Esophagus squamous epithelium (tissue), 4 donors: ENCODE results near the gene DHDDS.

ENCODE experiments used
- CTCF ChIP-seq, 6 experiments: fragments of 450-650 bp in 4 of 6; fragments of 200-600 bp in 2 of 6; sonication (generic) in 2 of 6; IDR thresholded peaks; one replicate each; pipeline ENCODE4 v1.5.1; 2016 to 2019; ENCODE audit warnings: antibody characterized with exemption in 6 of 6, mild to moderate bottlenecking in 4 of 6, moderate library complexity in 4 of 6
- POLR2A ChIP-seq, 4 donors: fragments of 450-650 bp; IDR thresholded peaks; one replicate each; pipeline ENCODE4 v1.6.1; 2017; ENCODE audit warnings: antibody characterized with exemption in 4 of 4, mild to moderate bottlenecking in 4 of 4, moderate library complexity in 3 of 4

DNA sequence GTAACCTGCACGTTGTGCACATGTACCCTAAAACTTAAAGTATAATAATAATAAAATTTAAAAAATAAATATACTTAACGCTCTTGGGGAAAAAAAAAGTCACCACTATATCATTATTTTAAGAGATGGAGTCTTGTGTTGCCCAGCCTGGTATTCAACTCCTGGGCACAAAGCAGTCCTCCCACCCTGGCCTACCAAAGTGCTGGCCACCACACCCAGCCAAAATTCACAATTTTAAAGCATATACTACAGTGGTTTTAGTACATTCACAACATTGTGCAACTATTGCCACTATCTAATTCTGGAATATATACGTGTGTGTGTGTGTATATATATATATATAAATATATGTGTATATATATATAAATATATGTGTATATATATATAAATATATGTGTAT lies 46.0 kb downstream of the DHDDS start:
- TF ChIP-seq CTCF (IDR thresholded peaks at IDR 0.05) = no peak
- no peak for TF ChIP-seq POLR2A (IDR thresholded peaks at IDR 0.05)
